ENCODE data around the gene PLEK2.

DNA sequence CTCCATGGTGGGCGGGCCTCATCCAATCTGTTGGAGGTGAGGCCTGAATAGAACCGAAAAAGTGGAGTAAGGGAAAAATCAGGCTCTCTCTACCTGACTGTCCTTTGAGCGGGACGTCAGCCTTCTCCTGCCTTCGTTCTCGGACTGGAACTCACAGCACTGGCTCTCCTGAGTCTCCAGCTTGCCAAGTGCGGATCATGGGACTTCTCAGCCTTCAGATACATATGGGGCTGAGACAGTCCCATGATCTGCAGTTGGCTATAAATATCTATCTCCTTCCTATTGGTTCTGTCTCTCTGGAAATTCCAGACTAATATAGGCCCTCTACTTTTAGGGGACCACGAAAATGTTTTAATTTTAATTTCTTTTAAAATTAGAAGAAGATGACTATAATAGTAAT is 29.7 kb upstream of the PLEK2 start:
- TF ChIP-seq CTCF (IDR thresholded peaks at IDR 0.05): no peak
- no peak for TF ChIP-seq POLR2A (IDR thresholded peaks at IDR 0.05)
